Measurements from ENCODE around the gene ST3GAL3.

DNA sequence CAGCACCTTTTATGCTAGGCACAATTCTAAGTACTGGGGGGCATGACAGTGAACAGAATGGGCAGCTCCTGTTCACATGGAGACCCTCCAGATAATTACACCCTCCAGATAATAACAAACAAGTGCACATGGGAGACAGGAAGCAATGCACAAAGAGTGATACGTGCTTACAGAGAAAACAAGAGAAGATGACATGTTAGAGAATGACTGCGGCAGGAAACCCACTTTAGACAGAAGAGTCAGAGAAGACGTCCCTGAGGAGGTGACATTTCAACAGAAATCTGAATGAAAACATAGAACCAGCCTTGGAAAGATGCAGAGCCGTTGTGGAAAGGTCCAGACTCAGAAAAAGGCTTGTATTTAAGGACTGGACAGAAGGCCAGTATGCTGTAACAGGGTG, 171.5 kb downstream of the ST3GAL3 start:
- TF ChIP-seq, protein P1, sequence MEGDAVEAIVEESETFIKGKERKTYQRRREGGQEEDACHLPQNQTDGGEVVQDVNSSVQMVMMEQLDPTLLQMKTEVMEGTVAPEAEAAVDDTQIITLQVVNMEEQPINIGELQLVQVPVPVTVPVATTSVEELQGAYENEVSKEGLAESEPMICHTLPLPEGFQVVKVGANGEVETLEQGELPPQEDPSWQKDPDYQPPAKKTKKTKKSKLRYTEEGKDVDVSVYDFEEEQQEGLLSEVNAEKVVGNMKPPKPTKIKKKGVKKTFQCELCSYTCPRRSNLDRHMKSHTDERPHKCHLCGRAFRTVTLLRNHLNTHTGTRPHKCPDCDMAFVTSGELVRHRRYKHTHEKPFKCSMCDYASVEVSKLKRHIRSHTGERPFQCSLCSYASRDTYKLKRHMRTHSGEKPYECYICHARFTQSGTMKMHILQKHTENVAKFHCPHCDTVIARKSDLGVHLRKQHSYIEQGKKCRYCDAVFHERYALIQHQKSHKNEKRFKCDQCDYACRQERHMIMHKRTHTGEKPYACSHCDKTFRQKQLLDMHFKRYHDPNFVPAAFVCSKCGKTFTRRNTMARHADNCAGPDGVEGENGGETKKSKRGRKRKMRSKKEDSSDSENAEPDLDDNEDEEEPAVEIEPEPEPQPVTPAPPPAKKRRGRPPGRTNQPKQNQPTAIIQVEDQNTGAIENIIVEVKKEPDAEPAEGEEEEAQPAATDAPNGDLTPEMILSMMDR (IDR thresholded peaks at IDR 0.05; ENCODE audit: low read depth, low read length), result no peak
- TF ChIP-seq POLR2A (IDR thresholded peaks at IDR 0.05; ENCODE audit: extremely low read depth, insufficient read length), result no peak
- TF ChIP-seq, protein P2, sequence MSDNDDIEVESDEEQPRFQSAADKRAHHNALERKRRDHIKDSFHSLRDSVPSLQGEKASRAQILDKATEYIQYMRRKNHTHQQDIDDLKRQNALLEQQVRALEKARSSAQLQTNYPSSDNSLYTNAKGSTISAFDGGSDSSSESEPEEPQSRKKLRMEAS (IDR thresholded peaks at IDR 0.05; ENCODE audit: low read depth, low read length), result no peak
- TF ChIP-seq MYC (IDR thresholded peaks at IDR 0.05; ENCODE audit: low read depth, low read length), result no peak

Measured in NB4 (cell line).